VCaP (cell line): Measurements from ENCODE around the gene CALML5.

ENCODE experiments used
- H3K27ac ChIP-seq: fragments of 450-650 bp; 2 replicates; pipeline ENCODE4 v1.5.1; 2017
- TF ChIP-seq, protein P1 (sequence below): fragments of 450-650 bp; conservative IDR thresholded peaks from 2 replicates; pipeline ENCODE4 v1.5.1; 2017; ENCODE audit warnings: mild to moderate bottlenecking, moderate library complexity

CALML5 gene, protein sequence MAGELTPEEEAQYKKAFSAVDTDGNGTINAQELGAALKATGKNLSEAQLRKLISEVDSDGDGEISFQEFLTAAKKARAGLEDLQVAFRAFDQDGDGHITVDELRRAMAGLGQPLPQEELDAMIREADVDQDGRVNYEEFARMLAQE

DNA sequence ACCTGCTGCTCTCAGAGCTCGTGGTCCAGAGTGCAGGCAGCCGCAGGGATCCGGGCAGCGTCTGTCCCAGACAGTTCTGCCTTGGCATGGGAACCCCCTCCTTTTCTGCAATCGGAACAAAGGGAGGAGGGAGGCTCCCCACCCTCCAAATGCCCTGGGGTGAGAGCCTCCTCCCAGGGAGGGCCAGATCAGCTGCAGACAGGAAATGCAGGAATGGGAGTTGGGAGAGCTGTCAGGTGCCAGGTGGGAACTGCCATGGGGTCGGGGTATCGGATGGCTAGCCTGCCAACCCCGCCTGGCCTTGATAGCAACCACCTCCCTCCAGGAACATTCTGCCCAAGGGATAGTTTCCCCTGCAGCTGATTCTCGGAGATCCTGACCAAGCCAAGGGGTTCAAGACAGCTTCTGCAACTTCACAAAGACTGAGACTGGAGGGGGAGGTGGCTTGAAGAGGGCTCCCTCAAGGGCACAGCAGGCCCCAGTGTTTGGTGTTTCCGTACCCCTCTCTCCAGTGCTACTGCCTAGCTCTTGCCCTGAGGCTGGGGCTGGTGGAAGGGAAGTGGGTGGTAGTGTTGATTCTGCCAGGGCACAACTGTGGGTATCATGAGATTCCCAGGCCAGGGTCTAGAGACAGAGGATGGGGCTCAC lies at the start of gene CALML5:
Gene CALML5 (minus strand): TSS at position 78 of the 648 bp plus-strand sequence. CDS start 132 bp downstream, outside the sequence.
- TF ChIP-seq, protein P1, sequence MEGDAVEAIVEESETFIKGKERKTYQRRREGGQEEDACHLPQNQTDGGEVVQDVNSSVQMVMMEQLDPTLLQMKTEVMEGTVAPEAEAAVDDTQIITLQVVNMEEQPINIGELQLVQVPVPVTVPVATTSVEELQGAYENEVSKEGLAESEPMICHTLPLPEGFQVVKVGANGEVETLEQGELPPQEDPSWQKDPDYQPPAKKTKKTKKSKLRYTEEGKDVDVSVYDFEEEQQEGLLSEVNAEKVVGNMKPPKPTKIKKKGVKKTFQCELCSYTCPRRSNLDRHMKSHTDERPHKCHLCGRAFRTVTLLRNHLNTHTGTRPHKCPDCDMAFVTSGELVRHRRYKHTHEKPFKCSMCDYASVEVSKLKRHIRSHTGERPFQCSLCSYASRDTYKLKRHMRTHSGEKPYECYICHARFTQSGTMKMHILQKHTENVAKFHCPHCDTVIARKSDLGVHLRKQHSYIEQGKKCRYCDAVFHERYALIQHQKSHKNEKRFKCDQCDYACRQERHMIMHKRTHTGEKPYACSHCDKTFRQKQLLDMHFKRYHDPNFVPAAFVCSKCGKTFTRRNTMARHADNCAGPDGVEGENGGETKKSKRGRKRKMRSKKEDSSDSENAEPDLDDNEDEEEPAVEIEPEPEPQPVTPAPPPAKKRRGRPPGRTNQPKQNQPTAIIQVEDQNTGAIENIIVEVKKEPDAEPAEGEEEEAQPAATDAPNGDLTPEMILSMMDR: no peak
- peak within 1 kb of the TSS; percentile 97; the same call in 1 of the 2 replicates for H3K27ac ChIP-seq

- TF ChIP-seq, protein P1: no peak
- H3K27ac ChIP-seq: peak overlapping the region; percentile 99
These were observed 48.7 kb upstream of the CALML5 start for GRCh38 chr10:5547931-5548660.

GRCh38 chr10:5547681-5547930 lies 48.2 kb upstream of the CALML5 start:
- peak overlapping the region; percentile 99 for H3K27ac ChIP-seq
- TF ChIP-seq, protein P1: no peak

GRCh38 chr10:5546891-5547680 lies 47.7 kb upstream of the CALML5 start:
- peak overlapping the region; percentile 99 for H3K27ac ChIP-seq
- TF ChIP-seq, protein P1: no peak

- TF ChIP-seq, protein P1: no peak
- H3K27ac ChIP-seq: peak overlapping the region; percentile 99
These were observed 46.7 kb upstream of the CALML5 start for GRCh38 chr10:5545778-5546710.

DNA sequence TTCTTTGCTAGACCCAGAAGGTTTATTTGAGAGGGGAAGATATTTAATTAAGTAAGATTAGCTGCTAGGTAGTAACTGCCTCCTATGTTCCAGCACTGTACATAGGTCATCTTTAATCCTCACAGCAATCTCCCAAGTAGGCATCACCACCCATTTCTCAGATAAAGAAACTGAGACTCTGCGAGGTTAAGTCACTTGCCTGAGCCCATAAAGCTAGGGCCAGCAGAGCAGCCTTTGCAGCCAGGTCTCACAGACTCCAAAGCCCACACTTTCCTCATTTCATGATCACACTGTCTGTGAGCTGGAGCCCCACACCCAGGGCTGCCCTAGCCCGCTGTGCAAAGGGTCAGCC lies 46.0 kb upstream of the CALML5 start:
- TF ChIP-seq, protein P1: no peak
- peak overlapping the region; percentile 99 for H3K27ac ChIP-seq
